ENCODE measurements around the gene ESRRG.

The ESRRG gene

DNA sequence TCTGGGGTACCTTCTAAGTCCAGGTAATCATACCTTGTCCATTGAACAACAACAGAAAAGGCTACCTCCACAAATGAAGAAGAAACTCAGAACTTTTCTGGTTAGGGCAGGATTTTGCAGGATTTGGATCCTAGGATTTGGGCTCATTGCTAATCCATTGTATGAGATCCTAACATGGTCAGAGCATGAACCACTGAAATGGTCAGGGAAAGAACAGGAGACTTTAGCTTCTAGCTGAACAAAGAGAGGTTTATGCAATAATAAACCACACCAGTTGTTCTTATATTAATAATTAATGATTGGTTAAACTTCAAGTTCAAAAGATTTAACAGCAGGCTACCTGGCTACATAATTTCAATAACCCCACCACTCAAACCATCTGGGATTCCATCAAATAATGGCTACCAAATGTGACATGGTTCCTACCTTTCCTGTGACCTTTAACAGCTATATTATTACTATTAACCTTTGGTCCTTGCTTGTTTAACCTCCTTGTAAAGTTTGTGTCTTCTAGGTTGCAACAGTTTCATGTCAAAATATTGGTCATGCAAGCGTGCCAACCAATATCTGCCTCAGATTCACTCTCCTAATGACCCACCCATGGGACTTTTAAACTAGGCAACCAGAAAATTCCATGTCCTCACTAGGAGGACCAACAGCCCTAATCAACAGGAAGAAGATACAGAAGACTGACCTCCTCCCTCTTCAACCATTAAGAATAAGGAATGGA, 239.4 kb downstream of the ESRRG start:
- no peak overlapping the region for H3K27ac ChIP-seq
- no peak for DNase-seq (ENCODE audit: low read depth, low spot score)

DNA sequence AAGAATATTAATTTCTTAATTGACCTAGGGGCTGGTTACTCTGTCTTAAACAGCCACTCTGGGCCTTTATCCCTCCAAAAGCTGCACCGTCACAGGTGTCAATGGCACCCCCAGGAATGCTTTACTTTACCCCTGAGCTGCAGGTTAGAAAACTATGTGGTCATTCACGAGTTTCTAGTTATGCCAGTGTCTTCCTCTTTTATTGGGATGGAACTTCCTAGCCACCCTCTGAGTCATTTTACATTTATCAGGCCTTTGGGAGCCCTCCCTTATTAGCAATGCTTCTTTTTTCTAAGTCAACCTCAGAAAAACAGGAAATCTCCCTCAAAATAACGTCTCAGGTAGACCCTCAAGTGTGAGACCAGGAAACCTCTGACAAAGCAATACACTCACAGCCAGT, 240.6 kb downstream of the ESRRG start:
- no peak for DNase-seq (ENCODE audit: low read depth, low spot score)
- TF ChIP-seq EZH2 (IDR thresholded peaks at IDR 0.05) (no peak), FOXP2 (optimal IDR thresholded peaks at IDR 0.05; ENCODE audit: control extremely low read depth, extremely low read length, insufficient read depth) (no peak), POLR2AphosphoS5 (IDR thresholded peaks at IDR 0.05; ENCODE audit: borderline replicate concordance, low read depth, low read length) (no peak)

More for the DNA sequence above, 239.4 kb downstream of the ESRRG start:
- TF ChIP-seq EZH2 (IDR thresholded peaks at IDR 0.05) (no peak), POLR2AphosphoS5 (IDR thresholded peaks at IDR 0.05; ENCODE audit: borderline replicate concordance, low read depth, low read length) (no peak), FOXP2 (optimal IDR thresholded peaks at IDR 0.05; ENCODE audit: control extremely low read depth, extremely low read length, insufficient read depth) (no peak)
- Histone ChIP-seq H3K36me3 (ENCODE audit: insufficient read depth, low read length) (no peaks in the 10 kb centered on the region), H3K4me3 (no peak overlapping the region), H3K9me3 (ENCODE audit: low read depth, low read length) (no peaks in the 10 kb centered on the region), H3K9ac (ENCODE audit: insufficient read length) (no peak overlapping the region)

DNA sequence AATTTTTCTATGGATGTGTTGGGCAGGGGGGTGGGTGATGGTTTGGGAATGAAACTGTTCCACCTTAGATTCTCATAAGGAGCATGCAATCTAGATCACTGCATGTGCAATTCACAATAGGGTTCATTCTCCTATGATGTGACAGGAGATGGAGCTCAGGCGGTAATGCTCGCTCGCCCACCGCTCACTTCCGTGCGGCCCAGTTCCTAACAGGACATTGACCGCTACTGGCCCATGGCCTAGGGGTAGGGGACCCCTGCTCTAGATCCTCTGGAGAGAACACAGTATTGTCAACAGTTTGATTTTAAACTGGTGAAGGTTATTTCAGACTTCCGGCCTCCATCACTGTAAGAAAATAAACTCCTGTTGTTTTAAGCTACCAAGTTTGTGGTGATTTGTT, 245.0 kb downstream of the ESRRG start:
- no peak overlapping the region for H3K9ac ChIP-seq (ENCODE audit: insufficient read length)
- TF ChIP-seq FOXP2 (optimal IDR thresholded peaks at IDR 0.05; ENCODE audit: control extremely low read depth, extremely low read length, insufficient read depth) (no peak), POLR2AphosphoS5 (IDR thresholded peaks at IDR 0.05; ENCODE audit: borderline replicate concordance, low read depth, low read length) (no peak), EZH2 (IDR thresholded peaks at IDR 0.05) (no peak)
- H3K36me3 ChIP-seq (ENCODE audit: insufficient read depth, low read length) = no peaks in the 10 kb centered on the region
- no peak overlapping the region for H3K4me3 ChIP-seq
- no peaks in the 10 kb centered on the region for H3K9me3 ChIP-seq (ENCODE audit: low read depth, low read length)
- no peak overlapping the region for H3K27ac ChIP-seq
- DNase-seq (ENCODE audit: low read depth, low spot score) = no peak

More for the DNA sequence above, 240.6 kb downstream of the ESRRG start:
- no peak overlapping the region for H3K4me3 ChIP-seq
- no peak overlapping the region for H3K9ac ChIP-seq (ENCODE audit: insufficient read length)
- H3K9me3 ChIP-seq (ENCODE audit: low read depth, low read length) = no peaks in the 10 kb centered on the region
- H3K27ac ChIP-seq = no peak overlapping the region
- no peaks in the 10 kb centered on the region for H3K36me3 ChIP-seq (ENCODE audit: insufficient read depth, low read length)

DNA sequence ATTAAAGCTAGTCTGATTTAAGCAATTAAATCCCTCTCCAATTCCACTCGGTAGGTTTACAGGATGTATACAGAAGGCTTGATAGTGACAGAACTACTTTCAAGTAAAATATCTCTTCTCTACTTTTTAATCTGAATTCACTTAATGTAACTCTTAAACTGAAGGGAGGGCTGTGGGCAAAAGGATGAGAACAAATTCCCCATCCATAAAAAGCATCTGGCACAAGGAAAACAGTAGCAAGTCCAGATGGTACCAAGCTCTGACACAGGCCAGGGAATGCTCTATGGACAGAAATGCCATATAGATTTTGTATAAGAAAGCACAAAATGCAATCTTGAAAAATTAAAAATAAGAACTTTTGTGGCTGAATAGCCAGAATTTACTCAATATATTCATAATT, 246.9 kb downstream of the ESRRG start:
- H3K27ac ChIP-seq = no peak overlapping the region

DNA sequence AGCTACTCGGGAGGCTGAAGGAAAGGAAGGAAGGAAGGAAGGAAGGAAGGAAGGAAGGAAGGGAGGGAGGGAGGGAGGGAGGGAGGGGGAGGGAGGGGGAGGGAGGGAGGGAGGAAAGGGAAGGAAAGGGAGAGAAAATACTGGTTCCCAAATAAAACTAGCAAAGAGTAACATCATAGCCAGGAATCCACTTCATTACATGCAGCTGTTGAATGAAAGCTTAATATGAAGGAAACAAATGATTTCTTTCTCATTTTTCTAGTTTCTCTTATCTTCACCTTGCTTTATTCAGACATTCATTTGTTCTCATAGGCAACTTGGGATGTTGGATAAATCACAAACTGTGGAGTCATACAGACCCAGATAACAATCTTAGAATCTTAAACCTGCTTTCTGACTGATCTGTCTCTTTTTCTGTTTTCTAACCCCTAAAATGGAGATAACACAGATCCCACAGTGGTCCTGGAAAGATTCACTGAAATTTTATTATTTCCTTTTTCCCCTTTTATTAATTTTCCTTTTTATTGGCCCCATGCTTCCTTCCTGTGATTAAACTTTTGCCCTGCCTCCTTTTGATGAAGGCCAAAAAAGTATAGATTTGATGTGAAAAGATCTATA, 247.5 kb downstream of the ESRRG start:
- no peak overlapping the region for H3K4me3 ChIP-seq
- no peak for TF ChIP-seq EZH2 (IDR thresholded peaks at IDR 0.05)
- no peak for TF ChIP-seq FOXP2 (optimal IDR thresholded peaks at IDR 0.05; ENCODE audit: control extremely low read depth, extremely low read length, insufficient read depth)
- no peak for TF ChIP-seq POLR2AphosphoS5 (IDR thresholded peaks at IDR 0.05; ENCODE audit: borderline replicate concordance, low read depth, low read length)
- H3K9ac ChIP-seq (ENCODE audit: insufficient read length) = no peak overlapping the region
- no peak for DNase-seq (ENCODE audit: low read depth, low spot score)
- H3K36me3 ChIP-seq (ENCODE audit: insufficient read depth, low read length) = no peaks in the 10 kb centered on the region
- no peaks in the 10 kb centered on the region for H3K9me3 ChIP-seq (ENCODE audit: low read depth, low read length)
- H3K27ac ChIP-seq = no peak overlapping the region

More for the DNA sequence above, 246.9 kb downstream of the ESRRG start:
- Histone ChIP-seq H3K4me3 (no peak overlapping the region), H3K9ac (ENCODE audit: insufficient read length) (no peak overlapping the region), H3K9me3 (ENCODE audit: low read depth, low read length) (no peaks in the 10 kb centered on the region), H3K36me3 (ENCODE audit: insufficient read depth, low read length) (no peaks in the 10 kb centered on the region)
- TF ChIP-seq FOXP2 (optimal IDR thresholded peaks at IDR 0.05; ENCODE audit: control extremely low read depth, extremely low read length, insufficient read depth) = no peak
- no peak for TF ChIP-seq POLR2AphosphoS5 (IDR thresholded peaks at IDR 0.05; ENCODE audit: borderline replicate concordance, low read depth, low read length)
- no peak for TF ChIP-seq EZH2 (IDR thresholded peaks at IDR 0.05)
- no peak for DNase-seq (ENCODE audit: low read depth, low spot score)

DNA sequence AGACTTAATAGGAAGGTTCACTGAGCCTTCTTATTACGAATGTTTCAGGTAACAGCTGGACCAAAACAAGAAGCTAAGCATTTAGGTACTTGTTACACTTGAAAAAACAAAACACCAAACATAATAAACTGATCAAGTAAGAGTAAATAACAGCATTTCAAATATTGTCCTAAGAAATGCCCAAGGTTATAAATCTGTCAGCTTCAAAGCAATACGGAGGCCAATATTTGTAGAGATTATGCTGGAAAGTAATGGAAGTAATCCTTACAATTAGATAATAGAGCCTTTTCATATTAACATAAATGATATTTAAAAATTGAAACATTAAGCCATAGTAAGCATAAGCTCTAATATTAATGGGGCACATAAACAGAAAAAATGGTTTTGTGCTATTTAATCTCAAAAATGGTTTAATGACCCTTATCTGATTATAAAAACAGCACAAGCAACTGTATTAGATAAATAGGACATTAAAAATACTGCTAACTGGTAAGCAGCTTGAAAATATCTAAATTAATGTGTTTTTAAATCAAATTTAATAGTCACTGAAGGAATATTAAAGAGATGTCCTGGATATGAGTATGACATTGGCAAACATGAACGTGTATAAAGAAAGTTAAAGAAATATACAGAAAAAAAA, 256.9 kb downstream of the ESRRG start:
- Histone ChIP-seq H3K36me3 (ENCODE audit: insufficient read depth, low read length) (no peaks in the 10 kb centered on the region), H3K9ac (ENCODE audit: insufficient read length) (no peak overlapping the region), H3K27ac (no peak overlapping the region), H3K9me3 (ENCODE audit: low read depth, low read length) (no peaks in the 10 kb centered on the region), H3K4me3 (no peak overlapping the region)
- no peak for DNase-seq (ENCODE audit: low read depth, low spot score)
- TF ChIP-seq POLR2AphosphoS5 (IDR thresholded peaks at IDR 0.05; ENCODE audit: borderline replicate concordance, low read depth, low read length) (no peak), FOXP2 (optimal IDR thresholded peaks at IDR 0.05; ENCODE audit: control extremely low read depth, extremely low read length, insufficient read depth) (no peak), EZH2 (IDR thresholded peaks at IDR 0.05) (no peak)

DNA sequence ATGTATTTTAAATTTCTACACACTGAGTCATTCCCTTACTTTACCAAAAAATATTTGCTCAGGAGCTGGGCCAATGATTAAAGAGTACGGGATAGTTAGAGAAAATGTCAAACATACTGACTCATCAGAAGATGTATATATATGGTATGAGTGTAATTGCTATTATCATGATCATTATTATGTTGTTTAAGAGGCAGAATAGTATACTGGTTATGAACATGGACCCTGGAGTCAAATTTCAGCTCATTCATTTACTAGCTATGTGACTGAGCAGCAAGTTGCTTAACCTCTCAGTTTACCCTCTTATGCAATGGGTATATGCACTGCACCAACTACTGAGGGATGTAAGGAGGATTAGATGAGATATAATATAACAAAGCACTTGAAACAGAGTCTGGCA, 258.7 kb downstream of the ESRRG start:
- Histone ChIP-seq H3K9ac (ENCODE audit: insufficient read length) (no peak overlapping the region), H3K27ac (no peak overlapping the region)
- no peak for DNase-seq (ENCODE audit: low read depth, low spot score)

DNA sequence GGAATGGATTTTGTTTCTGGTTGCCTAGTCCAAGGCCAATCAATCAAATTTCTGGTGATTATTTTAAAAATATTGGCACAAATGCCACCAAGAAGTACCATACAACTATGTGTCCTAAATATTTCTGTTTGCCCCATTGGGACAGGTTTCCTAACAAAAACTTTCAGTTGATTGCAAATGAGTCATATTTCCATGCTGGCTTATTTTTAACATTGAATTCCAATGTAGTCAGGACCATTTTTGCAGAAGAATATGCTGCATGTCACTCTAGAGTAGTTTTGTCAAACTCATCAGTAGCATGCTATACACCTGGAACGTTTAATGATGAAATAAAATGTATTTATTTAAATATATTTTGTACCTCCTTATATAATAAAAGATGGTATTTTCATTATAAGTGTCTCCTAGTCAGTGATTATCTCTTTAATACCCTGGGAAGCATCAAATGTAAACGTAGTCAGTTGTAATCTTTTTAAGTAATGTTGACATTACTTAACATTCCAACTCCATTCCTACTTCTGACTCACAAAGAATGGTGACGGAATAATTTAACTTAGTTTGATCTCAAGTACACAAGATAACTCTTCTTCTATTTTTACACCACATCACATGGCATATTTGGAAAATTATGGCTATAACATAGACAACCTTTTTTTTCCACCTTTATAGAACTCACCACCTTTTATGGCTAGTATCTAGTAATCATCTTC, 261.0 kb downstream of the ESRRG start:
- no peak overlapping the region for H3K27ac ChIP-seq
- no peaks in the 10 kb centered on the region for H3K36me3 ChIP-seq (ENCODE audit: insufficient read depth, low read length)
- H3K9ac ChIP-seq (ENCODE audit: insufficient read length) = no peak overlapping the region
- no peaks in the 10 kb centered on the region for H3K9me3 ChIP-seq (ENCODE audit: low read depth, low read length)
- no peak for TF ChIP-seq FOXP2 (optimal IDR thresholded peaks at IDR 0.05; ENCODE audit: control extremely low read depth, extremely low read length, insufficient read depth)
- no peak for TF ChIP-seq EZH2 (IDR thresholded peaks at IDR 0.05)
- no peak for TF ChIP-seq POLR2AphosphoS5 (IDR thresholded peaks at IDR 0.05; ENCODE audit: borderline replicate concordance, low read depth, low read length)
- DNase-seq (ENCODE audit: low read depth, low spot score) = no peak
- no peak overlapping the region for H3K4me3 ChIP-seq

More for the DNA sequence above, 258.7 kb downstream of the ESRRG start:
- TF ChIP-seq FOXP2 (optimal IDR thresholded peaks at IDR 0.05; ENCODE audit: control extremely low read depth, extremely low read length, insufficient read depth) (no peak), EZH2 (IDR thresholded peaks at IDR 0.05) (no peak), POLR2AphosphoS5 (IDR thresholded peaks at IDR 0.05; ENCODE audit: borderline replicate concordance, low read depth, low read length) (no peak)
- Histone ChIP-seq H3K9me3 (ENCODE audit: low read depth, low read length) (no peaks in the 10 kb centered on the region), H3K36me3 (ENCODE audit: insufficient read depth, low read length) (no peaks in the 10 kb centered on the region), H3K4me3 (no peak overlapping the region)
